GM12891 (cell line): Measurements from ENCODE around the gene TSR3.

Experiments
- PAX5 ChIP-seq: IDR thresholded peaks from 2 replicates; pipeline ENCODE4 v1.6.1; 2011; ENCODE audit warnings: low read length, moderate library complexity, mild to moderate bottlenecking; ENCODE audit not compliant: insufficient read depth, severe bottlenecking
- POLR2A ChIP-seq: IDR thresholded peaks from 2 replicates; pipeline ENCODE4 v1.6.1; 2011; ENCODE audit warnings: low read depth, low read length, control low read depth
- POLR2AphosphoS5 ChIP-seq: IDR thresholded peaks from 2 replicates; pipeline ENCODE4 v1.6.1; 2011; ENCODE audit warnings: low read depth, low read length, control low read depth
- POU2F2 ChIP-seq: IDR thresholded peaks from 2 replicates; pipeline ENCODE4 v1.6.1; 2011; ENCODE audit warnings: low read depth, mild to moderate bottlenecking, control low read depth, low read length, moderate library complexity
- SPI1 ChIP-seq: IDR thresholded peaks from 2 replicates; pipeline ENCODE4 v1.6.1; 2011; ENCODE audit warnings: low read depth, low read length, control low read depth
- TAF1 ChIP-seq: IDR thresholded peaks from 2 replicates; pipeline ENCODE4 v1.6.1; 2011; ENCODE audit warnings: low read depth, low read length, control low read depth

- no peak for TF ChIP-seq POLR2A
- TF ChIP-seq POLR2AphosphoS5, result no peak
- TF ChIP-seq TAF1, result no peak
- TF ChIP-seq SPI1, result no peak
- no peak for TF ChIP-seq POU2F2
- no peak for TF ChIP-seq PAX5
Measured at GRCh38 chr16:1401061-1401757, 49.5 kb upstream of the TSR3 start.
